Stimulated activated memory B cell treated with anti-CD40 and anti-IgM and Interleukin-4, amounts not matched to agents 10 μg/mL and 1 μg/mL and 100 μg/mL, for 72 hours (primary cell): ENCODE data around the gene SMAD7.

Experiments used
- ATAC-seq: fragments of 150-1000 bp; cut with Tn5 transposase; 2 replicates; pipeline ENCODE4 v1.10.0; 2021
- H3K27ac Mint-ChIP-seq: one replicate; pipeline ENCODE4 v1.8.0; 2022; ENCODE audit warnings: mild to moderate bottlenecking, mixed read lengths
- H3K27me3 Mint-ChIP-seq: one replicate; pipeline ENCODE4 v1.8.0; 2022; ENCODE audit warnings: mixed read lengths
- H3K36me3 Mint-ChIP-seq: one replicate; pipeline ENCODE4 v1.8.0; 2022; ENCODE audit warnings: mixed read lengths
- H3K4me1 Mint-ChIP-seq: one replicate; pipeline ENCODE4 v1.8.0; 2022; ENCODE audit warnings: mixed read lengths
- H3K4me3 Mint-ChIP-seq: one replicate; pipeline ENCODE4 v1.8.0; 2022; ENCODE audit warnings: mild to moderate bottlenecking, moderate library complexity, mixed read lengths
- H3K9me3 Mint-ChIP-seq: one replicate; pipeline ENCODE4 v1.8.0; 2022; ENCODE audit warnings: mixed read lengths

SMAD7 gene

GRCh38 chr18:48974304-48975119 is 23.7 kb upstream of the SMAD7 start:
- no peak for ATAC-seq
- H3K27ac Mint-ChIP-seq: peak overlapping the region; percentile 30
- H3K36me3 Mint-ChIP-seq: no peaks in the 10 kb centered on the region
- peak overlapping the region; percentile 63 for H3K4me3 Mint-ChIP-seq
- no peaks in the 10 kb centered on the region for H3K9me3 Mint-ChIP-seq
- H3K4me1 Mint-ChIP-seq: peaks cover 23% of the 10 kb centered on the region
- H3K27me3 Mint-ChIP-seq: peaks cover 30% of the 10 kb centered on the region

- Mint-ChIP-seq H3K4me3 (no peak overlapping the region), H3K36me3 (no peaks in the 10 kb centered on the region), H3K4me1 (peaks cover 23% of the 10 kb centered on the region), H3K9me3 (no peaks in the 10 kb centered on the region), H3K27me3 (peaks cover 22% of the 10 kb centered on the region), H3K27ac (no peak overlapping the region)
- ATAC-seq: no peak
Observed at GRCh38 chr18:48973731-48974130, 23.0 kb upstream of the SMAD7 start.

- Mint-ChIP-seq H3K27me3 (no peaks in the 10 kb centered on the region), H3K4me3 (no peak overlapping the region), H3K36me3 (no peaks in the 10 kb centered on the region), H3K9me3 (no peaks in the 10 kb centered on the region), H3K4me1 (no peaks in the 10 kb centered on the region), H3K27ac (no peak overlapping the region)
- ATAC-seq: no peak
Observed at GRCh38 chr18:48968412-48969215, 17.8 kb upstream of the SMAD7 start.

GRCh38 chr18:48967545-48967944 is 16.8 kb upstream of the SMAD7 start:
- H3K27ac Mint-ChIP-seq: no peak overlapping the region
- no peak overlapping the region for H3K4me3 Mint-ChIP-seq
- no peaks in the 10 kb centered on the region for H3K9me3 Mint-ChIP-seq
- H3K4me1 Mint-ChIP-seq: no peaks in the 10 kb centered on the region
- peaks cover 3% of the 10 kb centered on the region for H3K27me3 Mint-ChIP-seq
- no peaks in the 10 kb centered on the region for H3K36me3 Mint-ChIP-seq
- no peak for ATAC-seq

- no peak overlapping the region for H3K4me3 Mint-ChIP-seq
- no peaks in the 10 kb centered on the region for H3K36me3 Mint-ChIP-seq
- no peak overlapping the region for H3K27ac Mint-ChIP-seq
- no peak for ATAC-seq
- peaks cover 9% of the 10 kb centered on the region for H3K27me3 Mint-ChIP-seq
- H3K9me3 Mint-ChIP-seq: no peaks in the 10 kb centered on the region
- H3K4me1 Mint-ChIP-seq: no peaks in the 10 kb centered on the region
Observed at GRCh38 chr18:48966523-48966922, 15.8 kb upstream of the SMAD7 start.

GRCh38 chr18:48963586-48964470 is 13.1 kb upstream of the SMAD7 start:
- no peak overlapping the region for H3K27ac Mint-ChIP-seq
- no peaks in the 10 kb centered on the region for H3K36me3 Mint-ChIP-seq
- no peaks in the 10 kb centered on the region for H3K4me1 Mint-ChIP-seq
- ATAC-seq: peak; percentile 41
- no peak overlapping the region for H3K4me3 Mint-ChIP-seq
- H3K9me3 Mint-ChIP-seq: no peaks in the 10 kb centered on the region
- H3K27me3 Mint-ChIP-seq: peaks cover 9% of the 10 kb centered on the region

GRCh38 chr18:48962994-48963561 is 12.3 kb upstream of the SMAD7 start:
- no peaks in the 10 kb centered on the region for H3K9me3 Mint-ChIP-seq
- H3K4me1 Mint-ChIP-seq: no peaks in the 10 kb centered on the region
- no peak overlapping the region for H3K4me3 Mint-ChIP-seq
- ATAC-seq: peak; percentile 56
- no peak overlapping the region for H3K27ac Mint-ChIP-seq
- H3K36me3 Mint-ChIP-seq: no peaks in the 10 kb centered on the region
- H3K27me3 Mint-ChIP-seq: peaks cover 9% of the 10 kb centered on the region

GRCh38 chr18:48962252-48962993 is 11.7 kb upstream of the SMAD7 start:
- ATAC-seq: no peak

GRCh38 chr18:48961547-48961946 is 10.8 kb upstream of the SMAD7 start:
- H3K4me1 Mint-ChIP-seq: no peaks in the 10 kb centered on the region
- no peak overlapping the region for H3K4me3 Mint-ChIP-seq
- no peaks in the 10 kb centered on the region for H3K9me3 Mint-ChIP-seq
- no peak overlapping the region for H3K27ac Mint-ChIP-seq
- no peak for ATAC-seq
- peaks cover 9% of the 10 kb centered on the region for H3K27me3 Mint-ChIP-seq
- H3K36me3 Mint-ChIP-seq: no peaks in the 10 kb centered on the region

More at GRCh38 chr18:48962252-48962993, 11.7 kb upstream of the SMAD7 start:
- Mint-ChIP-seq H3K36me3 (no peaks in the 10 kb centered on the region), H3K4me1 (no peaks in the 10 kb centered on the region), H3K9me3 (no peaks in the 10 kb centered on the region), H3K4me3 (no peak overlapping the region), H3K27me3 (peaks cover 9% of the 10 kb centered on the region), H3K27ac (no peak overlapping the region)

- H3K36me3 Mint-ChIP-seq: no peaks in the 10 kb centered on the region
- H3K4me3 Mint-ChIP-seq: no peak overlapping the region
- no peak overlapping the region for H3K27ac Mint-ChIP-seq
- peaks cover 9% of the 10 kb centered on the region for H3K27me3 Mint-ChIP-seq
- ATAC-seq: no peak
- no peaks in the 10 kb centered on the region for H3K9me3 Mint-ChIP-seq
- peaks cover 7% of the 10 kb centered on the region for H3K4me1 Mint-ChIP-seq
Observed at GRCh38 chr18:48959921-48960920, 9.5 kb upstream of the SMAD7 start.

- no peaks in the 10 kb centered on the region for H3K36me3 Mint-ChIP-seq
- no peaks in the 10 kb centered on the region for H3K9me3 Mint-ChIP-seq
- peaks cover 9% of the 10 kb centered on the region for H3K27me3 Mint-ChIP-seq
- no peak overlapping the region for H3K27ac Mint-ChIP-seq
- no peak for ATAC-seq
- peaks cover 7% of the 10 kb centered on the region for H3K4me1 Mint-ChIP-seq
- H3K4me3 Mint-ChIP-seq: no peak overlapping the region
Observed at GRCh38 chr18:48959551-48959920, 8.8 kb upstream of the SMAD7 start.

- H3K36me3 Mint-ChIP-seq: no peaks in the 10 kb centered on the region
- no peak for ATAC-seq
- peaks cover 9% of the 10 kb centered on the region for H3K27me3 Mint-ChIP-seq
Observed at GRCh38 chr18:48958951-48959350, 8.2 kb upstream of the SMAD7 start.

GRCh38 chr18:48957616-48958015 is 6.9 kb upstream of the SMAD7 start:
- no peaks in the 10 kb centered on the region for H3K36me3 Mint-ChIP-seq
- no peak for ATAC-seq

More at GRCh38 chr18:48958951-48959350, 8.2 kb upstream of the SMAD7 start:
- Mint-ChIP-seq H3K9me3 (no peaks in the 10 kb centered on the region), H3K27ac (no peak overlapping the region), H3K4me1 (peaks cover 7% of the 10 kb centered on the region), H3K4me3 (no peak overlapping the region)

More at GRCh38 chr18:48957616-48958015, 6.9 kb upstream of the SMAD7 start:
- H3K27ac Mint-ChIP-seq: no peak overlapping the region
- peaks cover 7% of the 10 kb centered on the region for H3K27me3 Mint-ChIP-seq
- H3K4me1 Mint-ChIP-seq: peaks cover 7% of the 10 kb centered on the region
- no peak overlapping the region for H3K4me3 Mint-ChIP-seq
- H3K9me3 Mint-ChIP-seq: no peaks in the 10 kb centered on the region
